K562 treated with DMSO at 1 percent for 48 hours (cell line): Measurements from ENCODE around the gene RIPOR2. TPM values are rescaled to one million over a fixed set of nuclear protein-coding genes. Genes with fewer than 3 reads are reported as not detected.

ENCODE experiments used
- total RNA-seq: library from RNA; unstranded; fragments of 300-600 nt; gene quantifications from 2 replicates; pipeline ENCODE4 v1.2.3, GENCODE V29; 2022; ENCODE audit warnings: low replicate concordance; ENCODE audit errors: extremely low read depth

The RIPOR2 gene, protein sequence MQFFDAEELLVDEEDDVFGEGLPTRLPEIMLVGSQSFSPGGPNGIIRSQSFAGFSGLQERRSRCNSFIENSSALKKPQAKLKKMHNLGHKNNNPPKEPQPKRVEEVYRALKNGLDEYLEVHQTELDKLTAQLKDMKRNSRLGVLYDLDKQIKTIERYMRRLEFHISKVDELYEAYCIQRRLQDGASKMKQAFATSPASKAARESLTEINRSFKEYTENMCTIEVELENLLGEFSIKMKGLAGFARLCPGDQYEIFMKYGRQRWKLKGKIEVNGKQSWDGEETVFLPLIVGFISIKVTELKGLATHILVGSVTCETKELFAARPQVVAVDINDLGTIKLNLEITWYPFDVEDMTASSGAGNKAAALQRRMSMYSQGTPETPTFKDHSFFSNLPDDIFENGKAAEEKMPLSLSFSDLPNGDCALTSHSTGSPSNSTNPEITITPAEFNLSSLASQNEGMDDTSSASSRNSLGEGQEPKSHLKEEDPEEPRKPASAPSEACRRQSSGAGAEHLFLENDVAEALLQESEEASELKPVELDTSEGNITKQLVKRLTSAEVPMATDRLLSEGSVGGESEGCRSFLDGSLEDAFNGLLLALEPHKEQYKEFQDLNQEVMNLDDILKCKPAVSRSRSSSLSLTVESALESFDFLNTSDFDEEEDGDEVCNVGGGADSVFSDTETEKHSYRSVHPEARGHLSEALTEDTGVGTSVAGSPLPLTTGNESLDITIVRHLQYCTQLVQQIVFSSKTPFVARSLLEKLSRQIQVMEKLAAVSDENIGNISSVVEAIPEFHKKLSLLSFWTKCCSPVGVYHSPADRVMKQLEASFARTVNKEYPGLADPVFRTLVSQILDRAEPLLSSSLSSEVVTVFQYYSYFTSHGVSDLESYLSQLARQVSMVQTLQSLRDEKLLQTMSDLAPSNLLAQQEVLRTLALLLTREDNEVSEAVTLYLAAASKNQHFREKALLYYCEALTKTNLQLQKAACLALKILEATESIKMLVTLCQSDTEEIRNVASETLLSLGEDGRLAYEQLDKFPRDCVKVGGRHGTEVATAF
- not detected in 2 replicates for total RNA-seq

DNA sequence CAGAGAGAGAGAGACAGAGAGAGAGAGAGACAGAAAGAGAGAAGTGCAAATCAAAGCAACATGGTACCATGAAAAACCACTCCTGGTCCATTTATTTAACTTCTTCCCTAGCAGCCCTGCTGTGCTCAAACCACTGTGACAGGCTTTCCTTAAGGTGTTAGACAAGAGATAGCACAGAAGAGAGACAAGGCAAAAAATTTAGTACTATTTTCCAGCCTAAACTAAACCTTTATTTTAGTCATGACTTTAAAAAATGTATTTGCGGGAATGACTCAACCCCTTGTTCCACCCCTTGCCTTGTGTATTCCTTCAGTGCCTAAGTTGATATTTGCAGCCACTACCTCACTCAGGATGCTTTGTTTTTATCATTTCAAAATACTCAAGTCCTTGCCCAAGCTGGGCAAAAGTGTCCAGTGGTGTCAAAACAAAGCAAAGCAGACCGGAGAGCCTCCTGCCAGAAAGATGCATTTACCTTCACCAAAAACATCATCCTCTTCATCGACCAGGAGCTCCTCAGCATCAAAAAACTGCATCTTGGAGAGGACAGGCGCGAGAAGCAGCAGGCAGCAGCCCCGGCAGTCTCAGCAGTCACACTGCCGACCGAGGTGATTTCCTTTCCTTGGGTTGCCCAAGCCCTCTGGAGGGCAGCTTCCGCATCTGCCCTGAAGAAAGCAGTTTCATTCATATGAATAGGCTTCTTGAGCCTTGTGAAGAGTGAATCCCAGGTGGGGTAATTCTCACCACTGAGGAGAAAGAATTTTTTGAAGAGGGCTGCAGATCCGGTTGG lies at the start of gene RIPOR2:
TSS of gene RIPOR2 (minus strand) at position 595 of the 787 bp plus-strand sequence. CDS start at position 533, 62 bp downstream.

DNA sequence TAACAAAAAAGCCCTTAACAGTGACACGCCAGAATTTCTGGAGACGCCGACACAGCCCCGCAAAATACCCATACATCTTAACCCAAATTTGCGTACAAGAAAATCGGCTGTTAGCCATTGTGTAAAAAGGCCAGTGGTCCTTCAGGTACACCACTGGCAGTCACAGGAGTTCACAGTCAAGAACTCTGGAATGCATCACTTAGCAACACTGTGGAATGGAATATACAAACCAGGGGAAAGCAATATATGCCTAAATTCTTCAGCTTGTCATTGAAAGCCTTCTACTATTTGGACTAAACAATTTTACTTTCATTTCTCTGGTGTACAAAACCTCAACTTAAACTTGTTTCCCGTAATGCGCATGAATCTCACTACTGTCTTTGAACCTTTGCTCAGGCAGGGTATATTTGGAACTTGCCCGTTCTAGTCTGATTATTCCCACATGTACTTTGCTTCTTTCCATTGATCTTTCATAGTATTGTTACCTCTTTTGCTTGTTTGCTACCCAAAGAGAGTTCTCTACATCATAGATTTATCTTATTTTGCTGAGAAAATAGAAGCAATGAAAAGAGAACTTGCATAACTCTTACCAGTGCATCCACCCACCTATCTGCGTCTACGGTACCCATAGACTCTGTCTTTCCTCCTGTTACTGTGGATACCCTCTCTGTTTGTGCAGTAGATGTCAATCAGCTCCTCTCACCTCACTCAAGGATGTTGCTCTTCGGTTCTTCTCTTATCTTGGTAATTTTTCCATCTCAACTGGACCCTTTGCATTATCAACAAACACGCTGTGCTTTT lies 136.8 kb downstream of the RIPOR2 start, which contains the start of gene ARMH2:
TSS of gene ARMH2 (minus strand) at position 178 of the 801 bp plus-strand sequence. CDS start at position 118, 60 bp downstream.

DNA sequence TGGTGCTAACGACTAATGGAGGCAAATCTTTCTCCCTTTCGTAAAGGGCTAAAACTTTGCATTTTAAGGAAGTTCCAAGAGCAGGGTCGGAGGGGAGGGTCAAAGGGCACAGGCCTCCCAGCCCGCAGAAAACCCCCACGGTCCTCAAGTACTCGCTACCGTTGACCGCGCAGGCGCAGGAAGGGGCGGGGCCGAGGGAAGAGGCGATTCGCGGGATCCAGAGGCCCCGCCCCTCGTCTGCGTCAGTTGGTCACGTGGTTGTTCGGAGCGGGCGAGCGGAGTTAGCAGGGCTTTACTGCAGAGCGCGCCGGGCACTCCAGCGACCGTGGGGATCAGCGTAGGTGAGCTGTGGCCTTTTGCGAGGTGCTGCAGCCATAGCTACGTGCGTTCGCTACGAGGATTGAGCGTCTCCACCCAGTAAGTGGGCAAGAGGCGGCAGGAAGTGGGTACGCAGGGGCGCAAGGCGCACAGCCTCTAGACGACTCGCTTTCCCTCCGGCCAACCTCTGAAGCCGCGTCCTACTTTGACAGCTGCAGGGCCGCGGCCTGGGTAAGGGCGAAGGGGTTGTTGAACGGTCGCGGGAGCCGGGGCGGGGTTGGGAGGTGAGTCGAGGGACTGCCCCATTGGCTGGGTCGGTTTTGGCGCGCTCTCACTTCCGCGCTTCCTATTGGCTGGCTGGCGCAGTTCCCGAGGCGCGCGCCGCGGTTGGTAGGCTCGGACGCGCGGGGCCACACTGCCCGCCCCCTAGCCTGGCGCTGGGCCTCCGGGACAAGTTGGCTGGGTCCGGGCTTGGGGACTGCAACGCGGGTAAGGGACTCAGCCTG lies 160.9 kb downstream of the RIPOR2 start, which contains the start of gene GMNN:
TSS of gene GMNN (plus strand) at position 242 of the 824 bp plus-strand sequence. CDS start 2,310 bp downstream, outside the sequence.

Other genes with a start within 250 kb of the RIPOR2 start
- 116 TPM in 1 of 2 replicates, not detected in the other for gene C6orf62, start 216.8 kb downstream of the RIPOR2 start, total RNA-seq
- gene GMNN, start 161.0 kb downstream of the RIPOR2 start, total RNA-seq = not detected in 2 replicates
- gene ARMH2, start 137.0 kb downstream of the RIPOR2 start, total RNA-seq = not detected in 2 replicates